NOMO-1 treated with DMSO at 0.1 percent for 48 hours (cell line): ENCODE results near the gene KANK2.
A peak's percentile ranks its signal among the peaks of the same experiment; 100 is the strongest.
"Not testable (repeated sequence)": the region's sequence is repeated elsewhere in the genome, so short reads cannot be mapped to it uniquely, and the experiment has no call there.

Source experiments
- DNase-seq: peaks from one replicate; lab custom pipeline; 2025; ENCODE audit not compliant: unreplicated experiment; lab: John Stamatoyannopoulos, UW

KANK2 gene

DNA sequence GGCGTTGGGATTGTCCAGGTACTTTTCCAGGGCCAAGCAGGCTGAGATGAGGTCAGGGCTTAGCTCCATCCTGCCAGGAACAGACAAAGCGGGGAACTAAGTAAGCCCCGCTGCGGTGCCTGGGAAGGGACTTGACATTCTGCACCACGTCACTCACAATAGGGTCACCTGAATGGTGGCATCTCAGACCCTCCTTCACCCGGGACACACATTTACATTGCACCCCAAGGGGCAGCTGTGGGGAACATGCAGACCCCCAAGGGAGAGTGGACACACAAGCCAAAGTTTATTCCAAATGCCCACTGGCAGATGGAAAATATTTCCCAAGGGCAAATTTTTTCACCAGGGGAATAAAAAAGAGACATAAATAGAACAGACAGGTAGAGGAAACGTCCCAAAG lies 21.4 kb downstream of the KANK2 start:
- no peak for DNase-seq

DNA sequence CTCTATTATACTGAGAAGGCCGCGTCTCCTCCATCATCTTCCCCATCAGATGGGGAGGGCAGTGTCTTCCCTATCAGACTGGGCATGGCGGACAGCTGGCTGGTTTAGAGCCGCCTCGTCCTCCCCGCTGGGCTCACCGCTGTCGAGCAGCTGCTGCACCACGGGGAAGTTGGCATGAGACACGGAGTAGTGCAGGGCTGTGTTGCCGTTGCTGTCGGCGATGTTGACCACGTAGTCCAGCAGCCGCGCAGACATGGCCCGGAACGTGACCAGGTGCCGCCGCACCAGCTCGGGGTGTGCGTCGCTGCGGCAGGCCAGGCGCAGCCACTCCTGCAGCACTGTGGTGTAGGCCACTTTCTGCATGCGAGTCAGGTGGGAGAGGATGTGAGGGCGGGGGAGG lies 23.0 kb downstream of the KANK2 start:
- DNase-seq = no peak

DNA sequence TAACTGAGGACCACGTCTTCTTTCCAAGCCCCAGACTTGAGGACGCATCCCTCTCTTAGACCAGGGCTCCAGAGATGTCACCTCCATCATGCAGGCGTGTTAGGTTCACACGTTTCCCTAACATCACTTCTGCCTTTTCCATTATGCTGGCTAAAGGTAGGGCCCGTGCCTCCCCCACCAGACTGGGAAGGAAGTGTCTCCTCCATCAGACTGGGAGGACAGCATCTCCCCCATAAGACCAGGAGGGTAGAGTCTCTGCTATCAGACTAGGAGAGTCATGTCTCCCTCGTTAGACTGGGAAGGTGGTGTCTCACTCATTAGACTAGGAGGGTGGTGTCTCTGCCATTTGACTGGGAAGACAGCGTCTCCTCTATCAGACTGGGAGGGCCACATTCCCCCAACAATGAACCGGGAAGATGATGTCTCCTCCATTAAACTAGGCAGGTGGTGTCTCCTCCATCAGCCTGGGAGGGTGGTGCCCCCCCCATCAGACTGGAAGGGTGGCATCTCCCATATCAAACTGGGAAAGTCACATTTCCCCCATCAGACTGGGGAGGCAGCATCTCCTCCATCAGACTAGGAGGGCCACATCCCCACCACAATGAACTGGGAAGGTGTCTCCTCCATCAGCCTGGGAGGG lies 23.7 kb downstream of the KANK2 start:
- DNase-seq = no peak

DNA sequence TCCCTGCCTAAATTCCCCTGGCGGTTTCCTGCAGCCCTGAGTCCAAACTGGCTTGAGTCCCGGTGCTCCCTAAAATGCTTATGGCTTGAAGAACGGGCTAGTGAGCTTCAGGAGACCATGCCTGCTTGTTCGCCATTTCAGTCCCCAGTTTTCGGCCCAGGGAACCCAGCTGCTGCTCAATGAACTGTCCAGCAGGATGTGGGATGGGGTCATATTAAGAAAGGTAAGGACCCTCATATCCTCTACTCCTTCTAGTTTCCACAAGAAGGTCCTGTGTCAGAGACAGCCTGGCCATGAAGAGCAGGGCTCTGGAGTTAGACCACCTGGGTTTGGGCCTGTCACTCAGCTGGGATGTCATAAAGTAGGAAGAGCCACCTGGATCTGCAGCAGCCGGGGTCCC lies 24.8 kb downstream of the KANK2 start:
- no peak for DNase-seq

DNA sequence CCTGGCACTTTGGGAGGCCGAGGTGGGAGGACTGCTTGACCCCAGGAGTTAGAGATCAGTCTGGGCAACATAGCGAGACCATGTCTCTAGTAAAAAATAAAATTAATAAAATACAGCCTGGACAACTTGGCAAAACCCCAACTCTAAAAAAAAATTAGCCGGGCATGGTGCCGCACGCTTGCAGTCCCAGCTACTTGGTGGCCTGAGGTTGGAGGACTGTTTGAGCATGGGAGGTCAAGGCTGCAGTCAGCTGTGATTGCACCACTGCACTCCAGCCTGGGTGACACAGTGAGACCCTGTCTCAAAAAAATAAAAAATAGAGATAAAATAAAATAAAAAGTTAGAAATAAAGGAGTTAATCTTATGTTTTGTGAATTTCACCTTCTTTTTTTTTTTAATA lies 26.2 kb downstream of the KANK2 start:
- DNase-seq = no peak

DNA sequence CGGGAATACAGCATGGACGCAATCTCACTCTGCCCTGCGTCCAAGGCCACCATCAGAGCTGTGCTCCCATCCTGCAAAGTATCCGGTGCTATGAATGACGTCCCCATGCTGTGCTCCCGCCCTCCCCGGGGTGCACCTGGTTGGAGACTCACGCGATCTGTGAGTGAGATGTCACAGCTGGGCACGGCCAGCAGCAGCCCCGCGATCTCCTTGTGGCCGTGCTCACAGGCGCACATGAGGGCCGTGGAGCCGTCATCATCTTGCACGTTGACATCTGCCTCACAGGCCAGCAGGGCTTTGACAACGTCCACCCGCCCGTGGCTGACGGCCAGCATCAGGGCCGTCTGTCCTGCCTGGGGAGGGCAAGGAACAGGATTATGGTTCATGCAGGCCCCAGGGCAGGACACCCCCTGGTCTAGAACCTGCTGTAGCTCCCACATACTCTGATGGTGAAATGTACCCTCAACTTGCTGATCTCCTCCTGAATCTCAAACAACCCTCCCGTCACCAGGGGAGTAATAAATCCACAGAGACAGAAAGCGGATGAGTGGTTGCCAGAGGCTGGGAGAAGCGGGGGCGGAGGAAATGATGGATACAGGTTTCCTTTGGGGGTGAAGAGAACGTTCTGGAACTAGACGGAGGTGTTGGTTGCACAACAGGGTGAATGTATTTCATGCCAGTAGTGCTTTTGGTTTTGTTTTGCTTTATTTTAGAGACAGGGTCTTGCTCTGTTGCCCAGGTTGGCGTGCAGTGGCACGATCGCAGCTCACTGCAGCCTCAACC lies 27.3 kb downstream of the KANK2 start:
- no peak for DNase-seq

DNA sequence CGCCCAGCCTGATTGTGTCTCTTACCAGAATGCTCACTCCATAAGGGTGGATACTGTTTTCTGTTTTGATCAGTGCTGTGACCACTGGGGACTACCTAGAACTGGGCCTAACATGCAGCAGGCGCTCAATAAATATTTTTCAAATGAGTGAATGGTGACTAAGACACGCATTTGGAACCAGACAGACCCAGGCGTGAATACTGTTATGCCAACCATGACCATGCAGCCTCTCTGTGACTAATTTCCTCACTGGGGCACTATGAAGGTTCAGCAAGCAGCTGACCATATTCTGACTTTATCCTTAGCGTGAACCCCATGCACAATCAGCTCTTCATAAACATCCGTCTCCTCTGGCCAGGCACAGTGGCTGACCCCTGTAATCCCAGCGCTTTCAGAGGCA lies 28.8 kb downstream of the KANK2 start:
- no peak for DNase-seq

DNA sequence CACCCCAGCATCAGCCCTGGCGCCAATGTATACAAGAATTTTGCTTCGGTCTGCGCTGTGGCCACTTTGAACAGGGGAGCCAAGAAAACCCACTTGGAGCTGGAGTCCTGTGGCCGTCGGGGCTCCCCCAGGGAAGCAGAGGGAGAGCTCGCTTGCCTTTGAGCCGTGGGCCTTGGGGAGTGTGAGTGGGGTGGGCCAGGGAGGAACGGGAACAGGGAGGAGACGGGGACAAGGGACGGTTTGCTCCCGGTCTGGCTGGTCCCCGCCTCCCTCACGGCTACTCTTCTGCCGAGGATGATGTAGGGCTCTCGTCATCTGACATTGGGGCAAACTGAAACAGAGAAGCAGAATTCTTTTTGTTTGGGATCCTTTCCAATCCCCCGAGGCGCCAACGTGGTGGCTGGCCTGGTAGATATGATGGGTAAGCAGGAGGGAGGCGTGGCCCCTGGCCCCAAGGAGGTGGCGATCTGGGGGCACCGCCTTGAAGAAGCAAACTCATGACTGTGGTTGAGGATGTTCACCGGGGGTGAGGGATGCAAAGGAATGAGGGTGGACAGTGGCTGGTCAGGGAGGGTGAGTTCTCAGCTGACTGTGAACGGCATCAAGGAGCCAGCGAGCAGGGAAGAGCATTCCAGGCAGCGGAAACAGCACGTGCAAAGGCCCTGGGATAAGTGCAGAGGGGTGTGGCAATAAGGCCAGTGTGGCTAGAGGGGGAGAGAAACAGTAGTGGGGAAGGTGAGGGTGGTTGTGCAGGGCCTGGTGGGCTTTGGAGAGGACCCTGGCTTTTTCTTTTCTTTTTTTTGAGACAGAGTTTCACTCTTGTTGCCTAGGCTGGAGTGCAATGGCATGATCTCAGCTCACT lies 30.8 kb downstream of the KANK2 start:
- no peak for DNase-seq

DNA sequence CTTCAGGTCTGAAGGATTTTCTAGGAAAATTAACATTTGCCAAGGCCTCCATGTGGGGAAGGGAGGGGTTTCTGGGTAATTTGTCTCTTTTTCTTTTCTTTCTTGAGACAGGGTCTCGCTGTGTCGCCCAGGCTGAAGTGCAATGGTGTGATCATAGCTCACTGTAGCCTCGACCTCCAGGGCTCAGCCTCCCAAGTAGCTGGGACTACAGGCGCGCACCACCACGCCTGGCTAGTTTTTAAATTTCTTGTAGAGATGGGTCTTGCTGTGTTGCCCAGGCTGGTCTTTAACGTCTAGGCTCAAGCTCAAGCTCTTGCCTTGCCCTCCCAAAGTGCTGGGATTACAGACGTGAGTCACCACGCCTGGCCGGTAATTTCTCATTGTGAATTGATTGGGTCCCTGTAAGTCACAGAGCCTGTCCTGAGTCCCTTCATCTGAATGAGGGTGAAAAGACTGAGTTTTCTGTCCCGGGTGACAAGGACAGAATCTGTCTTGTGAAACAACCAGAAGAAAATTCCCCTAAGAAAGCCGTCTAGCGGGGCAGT lies 31.8 kb downstream of the KANK2 start:
- no peak for DNase-seq

DNA sequence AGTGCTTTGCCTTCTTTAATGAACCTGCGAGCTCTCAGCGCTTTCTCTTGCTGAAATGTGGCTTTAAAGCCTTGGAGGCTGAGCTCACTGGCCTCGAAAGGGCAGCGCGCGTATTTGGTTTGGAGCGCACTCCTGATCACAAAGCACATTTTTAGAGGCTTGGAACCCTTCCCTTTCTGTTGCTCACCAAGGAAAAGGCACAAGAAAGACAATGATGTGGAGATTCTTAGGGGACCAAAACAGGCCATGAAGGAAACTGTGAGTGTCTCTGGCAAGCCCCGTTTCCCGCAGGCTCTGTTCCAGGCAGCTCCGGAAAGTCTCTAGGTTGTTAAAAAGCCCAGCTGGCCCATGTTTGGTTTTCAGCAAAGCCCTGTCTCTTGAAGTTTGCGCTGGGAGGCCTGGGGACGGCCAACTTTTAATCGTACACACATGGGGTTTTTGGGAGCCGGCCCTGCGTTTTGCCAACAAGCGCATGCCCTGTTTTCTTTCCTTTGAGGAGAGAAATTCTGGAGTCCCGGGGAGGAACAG lies 32.4 kb downstream of the KANK2 start:
- no peak for DNase-seq

DNA sequence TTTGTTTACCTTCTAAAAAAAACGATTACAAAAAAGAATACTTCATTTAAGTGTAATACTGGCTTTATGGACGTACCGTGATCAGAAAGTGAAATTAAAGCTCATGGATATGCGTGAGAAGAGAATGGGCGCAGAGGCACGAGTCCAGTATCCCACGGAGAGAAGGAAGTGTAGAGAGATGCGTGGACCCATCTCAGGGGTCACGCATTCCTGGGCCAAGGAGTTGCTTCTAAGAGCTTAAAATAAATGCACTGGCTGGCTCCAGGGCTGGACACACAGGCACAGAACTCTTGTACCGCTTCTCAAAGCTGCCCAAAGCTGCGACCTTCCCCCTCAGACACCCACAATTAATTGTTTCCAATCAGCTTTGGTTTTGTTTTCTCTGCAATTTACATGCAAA lies 33.0 kb downstream of the KANK2 start:
- no peak for DNase-seq

DNA sequence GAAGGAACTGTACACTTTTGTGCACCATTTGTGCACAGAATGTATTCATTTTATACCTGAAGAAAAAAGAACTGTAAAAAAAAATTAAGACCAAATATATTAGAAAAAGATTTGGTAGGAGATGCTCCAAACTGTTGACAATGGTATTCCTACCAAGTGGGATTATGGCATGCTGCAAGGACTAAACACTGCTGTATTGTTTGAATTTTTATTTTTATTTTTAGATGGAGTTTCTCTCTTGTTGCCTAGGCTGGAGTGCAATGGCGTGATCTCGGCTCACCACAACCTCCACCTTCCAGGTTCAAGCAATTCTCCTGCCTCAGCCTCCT lies 36.9 kb downstream of the KANK2 start:
- DNase-seq = not testable (repeated sequence)

DNA sequence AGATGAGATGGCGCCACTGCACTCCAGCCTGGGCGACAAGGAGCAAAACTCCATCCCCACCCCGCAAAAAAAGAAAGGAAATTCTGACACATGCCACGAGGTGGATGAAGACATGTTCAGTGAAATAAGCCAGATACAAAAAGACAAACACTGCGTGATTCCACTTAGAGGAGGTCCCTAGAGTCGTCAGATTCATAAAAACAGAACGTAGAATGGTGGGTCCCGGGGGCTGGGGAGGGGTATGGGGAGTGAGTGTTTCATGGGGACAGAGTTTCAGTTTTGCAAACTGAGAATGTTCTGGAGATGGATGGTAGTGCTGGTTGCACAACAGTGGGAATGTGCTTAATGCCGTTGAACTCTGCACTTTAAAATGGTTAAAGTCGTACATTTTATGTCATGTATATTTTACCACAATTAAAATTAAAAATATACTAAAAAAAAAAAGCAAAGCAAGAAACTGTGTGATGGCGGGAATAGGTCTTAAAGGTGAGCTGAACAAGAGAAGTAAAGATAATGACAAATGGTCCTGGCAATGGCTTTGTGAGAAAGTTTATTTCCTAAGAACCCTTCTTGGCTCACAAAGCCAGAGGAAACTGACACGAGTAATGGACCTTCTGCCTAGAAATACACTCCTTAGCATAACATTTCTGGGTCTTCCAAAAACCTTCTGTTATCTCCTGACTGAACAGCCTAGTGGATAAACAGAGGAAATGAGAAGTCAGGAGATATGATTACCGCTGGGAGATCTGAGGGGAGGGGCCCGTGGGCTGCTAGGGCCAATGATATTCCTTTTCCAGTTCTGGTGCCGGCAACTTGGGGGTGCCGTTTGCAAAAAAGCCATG lies 37.5 kb downstream of the KANK2 start:
- DNase-seq = no peak

DNA sequence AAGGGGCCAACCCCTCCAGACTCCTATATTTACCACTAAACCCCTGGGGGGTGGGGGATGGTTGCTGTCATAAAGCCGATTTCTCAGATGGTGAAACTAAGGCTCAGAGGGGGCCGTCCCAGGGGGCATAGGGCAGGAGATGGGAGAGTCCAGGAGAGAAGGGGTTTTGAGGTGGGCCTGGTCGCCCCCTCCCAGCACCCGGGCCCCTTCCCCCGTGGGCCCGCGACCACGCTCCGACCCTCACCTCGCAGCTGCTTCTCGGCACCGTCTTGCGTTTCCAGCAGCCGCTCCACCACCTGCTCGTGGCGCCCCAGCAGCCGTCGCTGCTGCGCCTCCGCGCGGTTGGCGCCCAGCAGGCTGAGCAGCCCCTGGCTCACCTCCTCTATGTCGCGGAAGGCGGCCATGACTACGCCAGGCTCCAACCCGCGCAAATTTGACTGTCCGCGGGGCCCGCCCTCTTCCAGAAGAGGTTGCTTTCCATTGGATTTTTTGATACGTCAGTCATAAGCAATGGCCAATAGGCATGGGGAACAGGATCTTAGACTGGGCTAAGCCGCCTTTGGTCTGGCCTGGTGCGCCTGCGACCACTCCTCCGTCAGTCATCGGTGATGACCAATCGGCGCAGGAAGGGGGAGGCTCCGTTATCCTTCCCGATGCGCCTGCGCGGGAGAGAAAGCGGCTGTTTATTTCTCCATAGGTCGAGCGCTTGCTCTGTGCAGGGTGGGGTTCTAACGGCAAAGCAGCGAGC lies 41.8 kb downstream of the KANK2 start, which contains the start of gene SPC24:
SPC24 (minus strand) TSS at position 410 of the 748 bp plus-strand sequence; CDS start at position 404, 6 bp downstream.
- peak; percentile 99 for DNase-seq

DNA sequence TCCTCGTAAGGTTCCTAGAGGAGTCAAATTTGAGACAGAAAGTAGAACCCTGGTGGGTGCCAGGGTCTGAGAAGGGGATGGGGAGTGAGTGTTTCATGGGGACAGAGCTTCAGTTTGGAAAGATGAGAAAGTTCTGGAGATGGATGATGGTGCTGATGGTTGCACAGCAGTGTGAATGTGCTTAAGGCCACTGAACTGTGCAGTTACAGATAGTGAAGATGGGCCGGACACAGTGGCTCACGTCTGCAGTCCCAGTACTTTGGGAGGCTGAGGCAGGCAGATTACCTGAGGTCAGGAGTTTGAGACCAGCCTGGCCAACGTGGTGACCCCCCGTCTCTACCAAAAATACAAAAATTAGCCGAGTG lies 42.7 kb downstream of the KANK2 start:
- no peak for DNase-seq

DNA sequence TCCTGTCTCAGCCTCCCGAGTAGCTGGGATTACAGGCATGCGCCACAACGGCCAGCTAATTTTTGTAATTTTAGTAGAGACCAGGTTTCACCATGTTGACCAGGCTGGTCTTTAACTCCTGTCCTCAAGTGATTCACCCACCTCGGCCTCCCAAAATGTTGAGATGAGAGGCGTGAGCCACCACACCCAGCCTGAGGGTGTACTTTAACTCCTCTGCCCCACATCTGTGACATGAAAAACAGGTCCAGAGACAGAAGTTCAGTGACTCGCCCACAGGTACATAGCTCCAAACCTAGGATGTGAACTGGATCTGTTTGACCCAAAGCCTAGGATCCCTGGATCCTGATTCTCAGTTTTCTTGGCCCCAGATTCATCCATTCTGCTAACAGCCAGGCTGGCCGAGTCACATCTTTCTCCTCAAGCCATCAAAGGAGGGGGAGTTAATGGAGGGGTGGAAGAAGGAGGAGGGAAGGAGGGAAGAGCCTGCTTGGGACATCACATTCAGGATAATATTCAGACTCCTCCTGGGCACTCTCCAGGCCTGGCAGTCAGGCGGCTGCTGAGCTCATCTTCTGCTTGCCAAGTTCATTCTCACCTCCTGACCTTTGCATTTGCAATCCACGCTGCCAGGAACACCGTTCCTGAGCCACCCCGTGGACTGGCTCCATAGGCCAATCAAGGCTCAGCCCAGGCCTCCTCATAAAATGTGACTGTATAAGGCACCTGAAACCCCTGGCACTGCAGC lies 44.9 kb downstream of the KANK2 start:
- no peak for DNase-seq

DNA sequence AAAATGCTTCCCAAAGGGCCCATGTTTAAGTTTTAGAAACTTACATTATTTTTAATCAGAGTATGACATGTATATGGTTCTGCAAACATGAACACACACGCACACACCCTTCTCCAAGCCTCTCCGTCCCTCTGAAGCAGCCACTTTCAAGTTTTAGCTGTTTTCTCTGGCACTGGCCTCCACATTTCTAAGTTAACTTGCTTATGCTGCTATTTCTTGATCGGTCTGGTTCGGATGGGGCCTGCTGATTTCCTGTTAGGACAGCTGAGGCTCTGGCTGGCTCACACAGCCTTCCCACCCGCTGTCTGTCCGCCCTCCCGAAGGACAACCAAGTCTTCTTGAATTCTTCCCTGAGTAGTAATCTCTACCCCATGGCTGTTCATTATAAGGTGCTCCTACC lies 46.2 kb downstream of the KANK2 start:
- no peak for DNase-seq

DNA sequence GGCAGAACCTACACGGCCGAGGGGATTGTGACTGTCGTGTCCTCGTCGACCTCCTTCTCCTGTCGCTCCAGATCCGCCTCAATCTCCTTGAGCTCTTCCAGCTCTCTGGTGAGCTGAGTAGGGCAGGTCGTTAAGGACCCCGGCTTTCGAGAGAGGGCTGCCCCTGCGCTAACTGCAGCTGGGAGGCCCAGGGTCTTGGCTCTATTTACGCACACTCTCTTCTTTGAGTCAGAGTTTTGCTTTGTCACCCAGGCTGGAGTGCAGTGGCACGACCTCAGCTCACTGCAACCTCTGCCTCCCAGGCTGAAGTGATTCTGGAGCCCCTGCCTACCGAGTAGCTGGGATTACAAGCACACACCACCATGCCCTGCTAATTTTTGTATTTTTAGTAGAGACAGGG lies 49.3 kb downstream of the KANK2 start:
- no peak for DNase-seq

DNA sequence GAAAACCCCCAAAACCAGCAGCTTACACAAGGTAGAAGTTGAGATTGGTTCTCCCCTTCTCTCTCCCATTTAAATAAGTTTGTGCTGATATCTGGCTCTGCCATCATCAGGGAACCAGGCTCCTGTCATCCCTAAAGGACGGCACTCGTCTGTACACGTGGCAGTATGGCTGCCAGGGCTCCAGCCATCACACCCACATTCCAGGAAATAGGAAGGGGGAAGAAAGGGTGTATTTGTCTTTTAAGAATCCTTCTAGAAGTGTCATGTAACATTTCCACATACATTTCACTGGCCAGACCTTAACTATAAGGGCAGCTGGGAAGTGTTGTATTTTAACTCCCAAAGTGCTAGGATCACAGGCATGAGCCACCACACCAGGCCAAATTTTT lies 51.8 kb downstream of the KANK2 start:
- no peak for DNase-seq
